Measurements from ENCODE around the gene ANKRD33.

The ANKRD33 gene

GRCh38 chr12:51867796-51868428 is 20.0 kb upstream of the ANKRD33 start:
- H3K9me3 ChIP-seq (ENCODE audit: control insufficient read depth, low read length): no peaks in the 10 kb centered on the region
- H3K4me1 ChIP-seq (ENCODE audit: control insufficient read depth, insufficient read depth, low read length): peaks cover 55% of the 10 kb centered on the region
- no peak overlapping the region for H3K4me3 ChIP-seq (ENCODE audit: insufficient read depth, low read depth, low read length)
- no peaks in the 10 kb centered on the region for H3K36me3 ChIP-seq (ENCODE audit: control insufficient read depth, insufficient read depth, low read length)
- no peak overlapping the region for H3K27ac ChIP-seq (ENCODE audit: insufficient read depth, low read depth, low read length, poor library complexity, severe bottlenecking)
- H3K27me3 ChIP-seq (ENCODE audit: control insufficient read depth, insufficient read depth, low read length, poor library complexity, severe bottlenecking): peaks cover 37% of the 10 kb centered on the region
- WGBS, 2 experiments: 90 to 93% methylated on average over 12 of the region's 12 CpGs

- Histone ChIP-seq H3K9me3 (ENCODE audit: control insufficient read depth, low read length) (no peaks in the 10 kb centered on the region), H3K27ac (ENCODE audit: insufficient read depth, low read depth, low read length, poor library complexity, severe bottlenecking) (no peak overlapping the region), H3K36me3 (ENCODE audit: control insufficient read depth, insufficient read depth, low read length) (no peaks in the 10 kb centered on the region), H3K27me3 (ENCODE audit: control insufficient read depth, insufficient read depth, low read length, poor library complexity, severe bottlenecking) (peaks cover 37% of the 10 kb centered on the region), H3K4me3 (ENCODE audit: insufficient read depth, low read depth, low read length) (peak overlapping the region; percentile 48), H3K4me1 (ENCODE audit: control insufficient read depth, insufficient read depth, low read length) (peaks cover 57% of the 10 kb centered on the region)
- WGBS, 2 experiments: 4% methylated on average over 67 of the region's 67 CpGs
These were observed 18.9 kb upstream of the ANKRD33 start for GRCh38 chr12:51868821-51869495.

- H3K36me3 ChIP-seq (ENCODE audit: control insufficient read depth, insufficient read depth, low read length): no peaks in the 10 kb centered on the region
- H3K4me1 ChIP-seq (ENCODE audit: control insufficient read depth, insufficient read depth, low read length): peaks cover 62% of the 10 kb centered on the region
- H3K27ac ChIP-seq (ENCODE audit: insufficient read depth, low read depth, low read length, poor library complexity, severe bottlenecking): no peak overlapping the region
- H3K27me3 ChIP-seq (ENCODE audit: control insufficient read depth, insufficient read depth, low read length, poor library complexity, severe bottlenecking): peaks cover 37% of the 10 kb centered on the region
- 6 to 7% methylated on average over 20 of the region's 20 CpGs for WGBS, 2 experiments
- no peaks in the 10 kb centered on the region for H3K9me3 ChIP-seq (ENCODE audit: control insufficient read depth, low read length)
- peak overlapping the region; percentile 48 for H3K4me3 ChIP-seq (ENCODE audit: insufficient read depth, low read depth, low read length)
These were observed 18.4 kb upstream of the ANKRD33 start for GRCh38 chr12:51869496-51869865.

DNA sequence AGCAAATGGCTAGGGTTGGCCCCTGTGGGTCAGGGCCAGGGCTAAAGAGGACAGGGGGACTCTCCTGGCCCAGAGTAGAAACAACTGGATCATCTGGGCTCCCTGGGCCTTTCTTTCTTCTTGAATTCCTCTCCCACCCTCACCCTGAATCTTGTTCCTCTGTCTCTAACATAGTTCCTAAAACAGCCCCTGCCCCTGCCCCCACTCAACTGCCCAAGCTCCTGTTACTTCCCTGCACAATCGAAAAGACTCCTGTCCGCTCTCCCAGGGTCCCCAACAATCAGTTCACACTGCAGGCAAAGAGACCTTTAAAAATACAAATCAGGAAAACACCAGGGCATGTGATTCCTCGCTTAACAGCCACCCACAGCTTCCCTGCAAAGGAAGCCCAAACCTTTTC is 18.0 kb upstream of the ANKRD33 start:
- H3K9me3 ChIP-seq (ENCODE audit: control insufficient read depth, low read length): no peaks in the 10 kb centered on the region
- H3K27ac ChIP-seq (ENCODE audit: insufficient read depth, low read depth, low read length, poor library complexity, severe bottlenecking): no peak overlapping the region
- peaks cover 63% of the 10 kb centered on the region for H3K4me1 ChIP-seq (ENCODE audit: control insufficient read depth, insufficient read depth, low read length)
- no peak overlapping the region for H3K4me3 ChIP-seq (ENCODE audit: insufficient read depth, low read depth, low read length)
- peaks cover 37% of the 10 kb centered on the region for H3K27me3 ChIP-seq (ENCODE audit: control insufficient read depth, insufficient read depth, low read length, poor library complexity, severe bottlenecking)
- WGBS, 2 experiments: 12 to 22% methylated on average over 3 of the region's 3 CpGs
- no peaks in the 10 kb centered on the region for H3K36me3 ChIP-seq (ENCODE audit: control insufficient read depth, insufficient read depth, low read length)

- Histone ChIP-seq H3K9me3 (ENCODE audit: control insufficient read depth, low read length) (no peaks in the 10 kb centered on the region), H3K4me3 (ENCODE audit: insufficient read depth, low read depth, low read length) (no peak overlapping the region), H3K4me1 (ENCODE audit: control insufficient read depth, insufficient read depth, low read length) (peaks cover 57% of the 10 kb centered on the region), H3K36me3 (ENCODE audit: control insufficient read depth, insufficient read depth, low read length) (no peaks in the 10 kb centered on the region), H3K27ac (ENCODE audit: insufficient read depth, low read depth, low read length, poor library complexity, severe bottlenecking) (no peak overlapping the region), H3K27me3 (ENCODE audit: control insufficient read depth, insufficient read depth, low read length, poor library complexity, severe bottlenecking) (peaks cover 37% of the 10 kb centered on the region)
- 72 to 87% methylated on average over 4 of the region's 4 CpGs for WGBS, 2 experiments
These were observed 17.4 kb upstream of the ANKRD33 start for GRCh38 chr12:51870504-51870903.

- H3K27me3 ChIP-seq (ENCODE audit: control insufficient read depth, insufficient read depth, low read length, poor library complexity, severe bottlenecking): peaks cover 37% of the 10 kb centered on the region
- no peak overlapping the region for H3K4me3 ChIP-seq (ENCODE audit: insufficient read depth, low read depth, low read length)
- H3K27ac ChIP-seq (ENCODE audit: insufficient read depth, low read depth, low read length, poor library complexity, severe bottlenecking): no peak overlapping the region
- 88 to 89% methylated on average over 6 of the region's 6 CpGs for WGBS, 2 experiments
- H3K36me3 ChIP-seq (ENCODE audit: control insufficient read depth, insufficient read depth, low read length): no peaks in the 10 kb centered on the region
- H3K9me3 ChIP-seq (ENCODE audit: control insufficient read depth, low read length): no peaks in the 10 kb centered on the region
- H3K4me1 ChIP-seq (ENCODE audit: control insufficient read depth, insufficient read depth, low read length): peaks cover 51% of the 10 kb centered on the region
These were observed 16.8 kb upstream of the ANKRD33 start for GRCh38 chr12:51871126-51871525.

DNA sequence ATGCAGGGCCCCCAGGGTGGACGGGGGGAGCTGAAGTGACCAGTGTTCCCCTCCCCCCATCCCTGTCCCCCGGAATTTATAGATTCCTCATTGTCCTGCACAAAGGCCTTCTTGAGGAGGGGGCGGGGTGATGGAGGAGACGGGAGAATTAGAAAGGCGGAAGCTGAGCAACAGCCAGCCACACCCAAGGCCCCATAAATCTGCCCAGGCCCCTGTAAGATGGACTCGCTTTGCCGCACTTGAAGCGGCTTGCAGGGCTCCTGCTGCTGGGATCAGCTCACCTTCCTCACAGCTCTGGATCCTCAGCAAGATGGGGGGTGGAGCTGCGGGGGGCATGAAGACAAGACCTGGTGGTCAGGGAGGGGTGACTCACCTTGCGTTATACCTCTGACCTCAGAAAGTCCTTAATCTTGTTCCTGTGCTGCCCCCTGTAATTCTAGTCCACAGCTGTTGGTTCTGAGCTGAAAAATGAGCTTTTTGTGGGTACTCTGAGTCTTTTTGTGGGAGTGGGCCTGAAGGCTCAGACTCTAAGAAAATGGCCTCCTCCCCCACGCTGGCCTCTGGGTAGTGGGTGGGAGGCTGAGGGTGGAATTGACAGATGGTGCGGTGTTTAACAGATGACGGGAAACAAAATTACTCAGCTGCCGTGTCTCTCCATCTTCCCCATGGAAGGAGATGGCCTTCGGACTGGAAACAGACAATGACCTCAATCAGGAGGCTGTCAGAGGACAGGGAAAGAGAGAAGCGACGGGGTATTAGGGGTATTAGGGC is 15.8 kb upstream of the ANKRD33 start:
- H3K4me3 ChIP-seq (ENCODE audit: insufficient read depth, low read depth, low read length): no peak overlapping the region
- H3K27ac ChIP-seq (ENCODE audit: insufficient read depth, low read depth, low read length, poor library complexity, severe bottlenecking): no peak overlapping the region
- peaks cover 37% of the 10 kb centered on the region for H3K27me3 ChIP-seq (ENCODE audit: control insufficient read depth, insufficient read depth, low read length, poor library complexity, severe bottlenecking)
- WGBS, 2 experiments: 73 to 74% methylated on average over 17 of the region's 17 CpGs
- no peaks in the 10 kb centered on the region for H3K36me3 ChIP-seq (ENCODE audit: control insufficient read depth, insufficient read depth, low read length)
- no peaks in the 10 kb centered on the region for H3K9me3 ChIP-seq (ENCODE audit: control insufficient read depth, low read length)
- H3K4me1 ChIP-seq (ENCODE audit: control insufficient read depth, insufficient read depth, low read length): peaks cover 45% of the 10 kb centered on the region

- Histone ChIP-seq H3K36me3 (ENCODE audit: control insufficient read depth, insufficient read depth, low read length) (no peaks in the 10 kb centered on the region), H3K4me3 (ENCODE audit: insufficient read depth, low read depth, low read length) (no peak overlapping the region), H3K4me1 (ENCODE audit: control insufficient read depth, insufficient read depth, low read length) (peaks cover 45% of the 10 kb centered on the region), H3K27ac (ENCODE audit: insufficient read depth, low read depth, low read length, poor library complexity, severe bottlenecking) (no peak overlapping the region), H3K27me3 (ENCODE audit: control insufficient read depth, insufficient read depth, low read length, poor library complexity, severe bottlenecking) (peaks cover 37% of the 10 kb centered on the region), H3K9me3 (ENCODE audit: control insufficient read depth, low read length) (no peaks in the 10 kb centered on the region)
- 100% methylated on average over 3 of the region's 3 CpGs for WGBS, 2 experiments
These were observed 15.3 kb upstream of the ANKRD33 start for GRCh38 chr12:51872689-51872981.

DNA sequence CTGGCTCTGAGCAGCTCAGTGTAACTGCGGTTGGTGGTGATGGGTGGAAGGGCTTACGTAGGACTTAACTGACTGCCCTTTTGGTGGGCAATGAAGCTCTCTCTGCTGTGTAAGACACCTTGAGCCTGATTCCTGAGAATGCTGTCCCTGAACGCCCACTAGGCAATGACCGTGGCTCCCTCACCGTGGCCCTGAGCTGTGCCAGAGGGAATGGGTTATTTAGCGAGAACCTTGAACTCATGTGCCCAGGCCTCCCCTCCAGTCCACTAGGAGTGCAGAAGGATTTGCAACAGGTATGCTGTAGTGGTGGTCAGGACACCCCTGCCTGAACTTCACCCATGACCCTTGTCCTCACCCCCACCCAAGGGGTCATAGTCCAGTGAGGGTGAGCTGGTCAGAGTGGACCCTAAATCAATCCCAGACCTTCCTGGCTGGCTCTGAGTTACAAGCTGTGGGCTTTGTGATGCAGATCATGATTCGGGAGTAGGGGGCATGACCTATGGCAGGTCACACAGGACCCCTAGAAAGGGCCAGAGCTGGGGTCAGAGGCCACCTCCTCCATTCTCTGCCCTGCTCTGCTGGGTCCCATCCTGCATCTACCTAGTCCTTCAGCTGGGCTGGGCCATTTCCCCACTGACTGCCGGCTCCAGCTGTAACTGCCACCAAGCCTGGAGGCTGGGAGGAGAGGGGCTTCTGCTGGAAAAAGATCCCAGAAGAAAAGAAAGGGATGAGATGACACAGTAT is 14.5 kb upstream of the ANKRD33 start:
- 71 to 73% methylated on average over 8 of the region's 8 CpGs for WGBS, 2 experiments
- peak overlapping the region; percentile 26 for H3K27ac ChIP-seq (ENCODE audit: insufficient read depth, low read depth, low read length, poor library complexity, severe bottlenecking)
- no peaks in the 10 kb centered on the region for H3K9me3 ChIP-seq (ENCODE audit: control insufficient read depth, low read length)
- H3K4me3 ChIP-seq (ENCODE audit: insufficient read depth, low read depth, low read length): no peak overlapping the region
- H3K4me1 ChIP-seq (ENCODE audit: control insufficient read depth, insufficient read depth, low read length): peaks cover 45% of the 10 kb centered on the region
- peaks cover 32% of the 10 kb centered on the region for H3K27me3 ChIP-seq (ENCODE audit: control insufficient read depth, insufficient read depth, low read length, poor library complexity, severe bottlenecking)
- H3K36me3 ChIP-seq (ENCODE audit: control insufficient read depth, insufficient read depth, low read length): no peaks in the 10 kb centered on the region

- Histone ChIP-seq H3K27ac (ENCODE audit: insufficient read depth, low read depth, low read length, poor library complexity, severe bottlenecking) (no peak overlapping the region), H3K27me3 (ENCODE audit: control insufficient read depth, insufficient read depth, low read length, poor library complexity, severe bottlenecking) (peaks cover 27% of the 10 kb centered on the region), H3K9me3 (ENCODE audit: control insufficient read depth, low read length) (no peaks in the 10 kb centered on the region), H3K36me3 (ENCODE audit: control insufficient read depth, insufficient read depth, low read length) (no peaks in the 10 kb centered on the region), H3K4me1 (ENCODE audit: control insufficient read depth, insufficient read depth, low read length) (peaks cover 40% of the 10 kb centered on the region), H3K4me3 (ENCODE audit: insufficient read depth, low read depth, low read length) (no peak overlapping the region)
- 69 to 77% methylated on average over 8 of the region's 8 CpGs for WGBS, 2 experiments
These were observed 13.9 kb upstream of the ANKRD33 start for GRCh38 chr12:51874000-51874399.

Data from ectodermal cell (in vitro differentiated cells).